Neural progenitor cell (in vitro differentiated cells): Measurements from ENCODE around the gene LEKR1. TPM values are rescaled to one million over a fixed set of nuclear protein-coding genes. Genes with fewer than 3 reads are reported as not detected.
"Not testable (repeated sequence)": the region's sequence is repeated elsewhere in the genome, so short reads cannot be mapped to it uniquely, and the experiment has no call there.

Experiments used
- DNase-seq: peaks from one replicate; pipeline ENCODE4 v3.0.0-alpha.2; 2016; ENCODE audit warnings: low spot score
- H2AFZ ChIP-seq: fragments of 200-600 bp; sonication (generic); replicated peaks from 2 replicates; pipeline ENCODE4 v1.6.1; 2016; ENCODE audit warnings: antibody characterized with exemption
- H3F3A ChIP-seq: fragments of 200-600 bp; sonication (generic); 2 replicates; pipeline ENCODE4 v1.6.1; 2016; ENCODE audit warnings: antibody characterized with exemption, low read depth
- H3K27ac ChIP-seq: fragments of 200-600 bp; sonication (generic); 2 replicates; pipeline ENCODE4 v1.5.1; 2016; ENCODE audit warnings: mild to moderate bottlenecking
- H3K27me3 ChIP-seq: fragments of 200-600 bp; sonication (generic); 2 replicates; pipeline ENCODE4 v1.6.1; 2016; ENCODE audit warnings: mild to moderate bottlenecking, moderate library complexity
- H3K36me3 ChIP-seq: fragments of 200-600 bp; sonication (generic); 2 replicates; pipeline ENCODE4 v1.5.1; 2016
- H3K4me1 ChIP-seq: fragments of 200-600 bp; sonication (generic); 2 replicates; pipeline ENCODE4 v1.6.1; 2016; ENCODE audit warnings: mixed run types
- H3K4me2 ChIP-seq: fragments of 200-600 bp; sonication (generic); 2 replicates; pipeline ENCODE4 v1.6.1; 2016
- H3K4me3 ChIP-seq: fragments of 200-600 bp; sonication (generic); 2 replicates; pipeline ENCODE4 v1.5.1; 2016
- H3K79me2 ChIP-seq: fragments of 200-600 bp; sonication (generic); 2 replicates; pipeline ENCODE4 v1.6.1; 2016; ENCODE audit warnings: low read depth
- H3K9ac ChIP-seq: fragments of 200-600 bp; sonication (generic); 2 replicates; pipeline ENCODE4 v1.6.1; 2016
- H3K9me3 ChIP-seq: fragments of 200-600 bp; sonication (generic); 2 replicates; pipeline ENCODE4 v1.5.1; 2016; ENCODE audit warnings: low read depth
- H4K20me1 ChIP-seq: fragments of 200-600 bp; sonication (generic); 2 replicates; pipeline ENCODE4 v1.6.1; 2016; ENCODE audit warnings: low read depth
- H3K27ac Mint-ChIP-seq: 3 replicates; pipeline ENCODE4 v1.8.0; 2021; ENCODE audit warnings: mixed read lengths
- H3K27me3 Mint-ChIP-seq: 2 replicates; pipeline ENCODE4 v1.8.0; 2022; ENCODE audit warnings: low read depth, mild to moderate bottlenecking, inconsistent platforms, moderate library complexity, mixed read lengths; ENCODE audit not compliant: insufficient read depth
- H3K36me3 Mint-ChIP-seq: 3 replicates; pipeline ENCODE4 v1.8.0; 2021; ENCODE audit warnings: mixed read lengths
- H3K4me1 Mint-ChIP-seq: 3 replicates; pipeline ENCODE4 v1.8.0; 2021; ENCODE audit warnings: mixed read lengths
- H3K4me3 Mint-ChIP-seq: 3 replicates; pipeline ENCODE4 v1.8.0; 2021; ENCODE audit warnings: mild to moderate bottlenecking, moderate library complexity, mixed read lengths
- H3K9me3 Mint-ChIP-seq: 3 replicates; pipeline ENCODE4 v1.8.0; 2020; ENCODE audit warnings: mixed read lengths
- EZH2 ChIP-seq: fragments of 200-600 bp; sonication (generic); IDR thresholded peaks from 2 replicates; pipeline ENCODE4 v1.6.1; 2017; ENCODE audit warnings: antibody characterized with exemption, mild to moderate bottlenecking, moderate library complexity
- EZH2phosphoT487 ChIP-seq: fragments of 200-600 bp; sonication (generic); IDR thresholded peaks from 2 replicates; pipeline ENCODE4 v1.6.1; 2017; ENCODE audit warnings: antibody characterized with exemption
- total RNA-seq: library from RNA; depleted of rRNA; stranded (reverse); fragments of >200 nt; gene quantifications from 2 replicates; pipeline ENCODE4 v1.2.3, GENCODE V29; 2015; ENCODE audit warnings: low replicate concordance
- TF ChIP-seq, protein P1 (sequence below): fragments of 200-600 bp; sonication (generic); IDR thresholded peaks from 2 replicates; pipeline ENCODE4 v1.5.1; 2017; ENCODE audit warnings: antibody characterized with exemption, mild to moderate bottlenecking

LEKR1 gene
- total RNA-seq, 1 donor from 2014 or later, result 1.9 TPM

DNA sequence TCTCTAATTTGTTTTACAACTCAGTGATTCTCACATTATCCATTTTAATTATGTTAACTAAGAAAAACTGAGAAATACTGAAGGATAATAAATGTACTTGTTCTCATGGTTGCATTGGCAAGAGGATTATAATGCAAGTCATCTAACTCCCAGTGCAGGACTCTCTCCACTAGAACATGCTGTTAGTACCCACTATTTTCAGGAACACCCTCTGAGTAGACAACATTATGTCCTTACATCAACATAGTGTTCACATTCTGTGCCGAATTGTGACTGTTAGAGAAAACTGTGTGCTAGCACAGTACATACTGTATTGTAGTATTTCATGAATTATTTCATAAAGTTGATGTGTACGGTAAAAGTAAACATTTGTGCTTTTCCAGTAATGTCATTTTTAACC, 80.1 kb downstream of the LEKR1 start:
- Histone ChIP-seq H3K27me3 (no peaks in the 10 kb centered on the region), H3K9me3 (no peaks in the 10 kb centered on the region), H3K4me2 (no peak overlapping the region), H4K20me1 (no peaks in the 10 kb centered on the region), H3F3A (no peaks in the 10 kb centered on the region), H3K36me3 (no peaks in the 10 kb centered on the region), H3K27ac (no peak overlapping the region), H3K79me2 (no peaks in the 10 kb centered on the region), H3K4me3 (no peak overlapping the region), H3K4me1 (no peaks in the 10 kb centered on the region), H3K9ac (no peak overlapping the region), H2AFZ (no peak overlapping the region)
- Mint-ChIP-seq H3K4me3 (no peak overlapping the region), H3K4me1 (no peaks in the 10 kb centered on the region), H3K36me3 (no peaks in the 10 kb centered on the region), H3K9me3 (no peaks in the 10 kb centered on the region), H3K27me3 (no peaks in the 10 kb centered on the region), H3K27ac (no peak overlapping the region)
- DNase-seq, result no peak
- TF ChIP-seq, protein P1, sequence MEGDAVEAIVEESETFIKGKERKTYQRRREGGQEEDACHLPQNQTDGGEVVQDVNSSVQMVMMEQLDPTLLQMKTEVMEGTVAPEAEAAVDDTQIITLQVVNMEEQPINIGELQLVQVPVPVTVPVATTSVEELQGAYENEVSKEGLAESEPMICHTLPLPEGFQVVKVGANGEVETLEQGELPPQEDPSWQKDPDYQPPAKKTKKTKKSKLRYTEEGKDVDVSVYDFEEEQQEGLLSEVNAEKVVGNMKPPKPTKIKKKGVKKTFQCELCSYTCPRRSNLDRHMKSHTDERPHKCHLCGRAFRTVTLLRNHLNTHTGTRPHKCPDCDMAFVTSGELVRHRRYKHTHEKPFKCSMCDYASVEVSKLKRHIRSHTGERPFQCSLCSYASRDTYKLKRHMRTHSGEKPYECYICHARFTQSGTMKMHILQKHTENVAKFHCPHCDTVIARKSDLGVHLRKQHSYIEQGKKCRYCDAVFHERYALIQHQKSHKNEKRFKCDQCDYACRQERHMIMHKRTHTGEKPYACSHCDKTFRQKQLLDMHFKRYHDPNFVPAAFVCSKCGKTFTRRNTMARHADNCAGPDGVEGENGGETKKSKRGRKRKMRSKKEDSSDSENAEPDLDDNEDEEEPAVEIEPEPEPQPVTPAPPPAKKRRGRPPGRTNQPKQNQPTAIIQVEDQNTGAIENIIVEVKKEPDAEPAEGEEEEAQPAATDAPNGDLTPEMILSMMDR, result no peak
- no peak for TF ChIP-seq EZH2
- no peak for TF ChIP-seq EZH2phosphoT487

GRCh38 chr3:156908398-156908797, 82.2 kb downstream of the LEKR1 start:
- Histone ChIP-seq H3K9me3 (no peaks in the 10 kb centered on the region), H3K36me3 (no peaks in the 10 kb centered on the region), H3K27ac (no peak overlapping the region), H4K20me1 (no peaks in the 10 kb centered on the region), H2AFZ (no peak overlapping the region), H3K27me3 (no peaks in the 10 kb centered on the region), H3K4me1 (no peaks in the 10 kb centered on the region), H3K4me2 (no peak overlapping the region), H3K9ac (no peak overlapping the region), H3F3A (no peaks in the 10 kb centered on the region), H3K79me2 (no peaks in the 10 kb centered on the region), H3K4me3 (no peak overlapping the region)
- no peak for DNase-seq
- Mint-ChIP-seq H3K27me3 (no peaks in the 10 kb centered on the region), H3K4me3 (no peak overlapping the region), H3K9me3 (no peaks in the 10 kb centered on the region), H3K4me1 (no peaks in the 10 kb centered on the region), H3K27ac (no peak overlapping the region), H3K36me3 (no peaks in the 10 kb centered on the region)
- TF ChIP-seq EZH2phosphoT487 (no peak), EZH2 (no peak)
- TF ChIP-seq, protein P1, result no peak

GRCh38 chr3:156910022-156910421, 83.9 kb downstream of the LEKR1 start:
- Histone ChIP-seq H3K9me3 (no peaks in the 10 kb centered on the region), H3K4me1 (no peaks in the 10 kb centered on the region), H3K27me3 (no peaks in the 10 kb centered on the region), H2AFZ (no peak overlapping the region), H3K27ac (no peak overlapping the region), H3K4me2 (no peak overlapping the region), H3K36me3 (no peaks in the 10 kb centered on the region), H4K20me1 (no peaks in the 10 kb centered on the region), H3K79me2 (no peaks in the 10 kb centered on the region), H3K4me3 (no peak overlapping the region), H3K9ac (no peak overlapping the region), H3F3A (no peaks in the 10 kb centered on the region)
- H3K4me1 Mint-ChIP-seq, result no peaks in the 10 kb centered on the region
- H3K36me3 Mint-ChIP-seq, result no peaks in the 10 kb centered on the region
- no peak for TF ChIP-seq EZH2phosphoT487
- TF ChIP-seq, protein P1, result no peak
- TF ChIP-seq EZH2, result no peak
- H3K9me3 Mint-ChIP-seq, result peaks cover 2% of the 10 kb centered on the region
- no peak overlapping the region for H3K27ac Mint-ChIP-seq
- no peaks in the 10 kb centered on the region for H3K27me3 Mint-ChIP-seq
- H3K4me3 Mint-ChIP-seq, result no peak overlapping the region
- DNase-seq, result no peak

DNA sequence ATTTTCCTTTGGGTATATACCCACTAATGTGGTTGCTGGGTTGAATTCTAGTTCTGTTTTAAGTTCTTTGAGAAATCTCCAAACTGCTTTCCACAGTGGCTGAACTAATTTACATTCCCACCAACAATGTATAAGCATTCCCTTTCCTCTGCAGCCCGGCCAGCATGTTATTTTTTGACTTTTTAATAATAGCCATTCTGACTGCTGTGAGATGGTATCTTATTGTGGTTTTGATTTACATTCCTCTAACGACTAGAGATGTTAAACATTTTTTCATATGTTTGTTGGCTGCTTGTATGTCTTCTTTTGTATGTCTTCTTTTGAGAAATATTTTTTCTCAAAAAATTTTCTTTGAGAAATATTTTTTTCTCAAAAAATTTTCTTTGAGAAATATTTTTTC, 84.7 kb downstream of the LEKR1 start:
- not testable (repeated sequence) for H3K79me2 ChIP-seq, H3K4me3 Mint-ChIP-seq, H3K27me3 Mint-ChIP-seq, H3K36me3 ChIP-seq, H3K4me1 Mint-ChIP-seq, DNase-seq, H3K36me3 Mint-ChIP-seq, H3K4me1 ChIP-seq, H3K4me3 ChIP-seq, H3K9me3 ChIP-seq, H3K9ac ChIP-seq, H3K9me3 Mint-ChIP-seq, H2AFZ ChIP-seq, H4K20me1 ChIP-seq, H3F3A ChIP-seq, H3K27ac Mint-ChIP-seq, H3K27me3 ChIP-seq, H3K4me2 ChIP-seq, H3K27ac ChIP-seq

DNA sequence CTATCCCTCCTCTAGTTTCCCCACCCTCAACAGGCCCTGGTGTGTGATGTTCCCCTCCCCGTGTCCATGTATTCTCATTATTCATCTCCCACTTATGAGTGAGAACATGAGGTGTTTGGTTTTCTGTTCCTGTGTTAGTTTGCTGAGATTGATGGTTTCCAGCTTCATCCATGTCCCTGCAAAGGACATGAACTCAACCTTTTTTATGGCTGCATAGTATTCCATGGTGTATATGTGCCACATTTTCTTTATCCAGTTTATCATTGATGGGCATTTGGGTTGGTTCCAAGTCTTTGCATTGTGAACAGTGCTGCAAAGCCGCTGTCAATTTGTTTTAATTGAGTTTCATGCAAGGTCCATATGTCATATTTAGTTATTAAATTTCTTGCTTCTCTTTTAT, 88.1 kb downstream of the LEKR1 start:
- H3K4me2 ChIP-seq, H3K27ac Mint-ChIP-seq, H3K4me3 Mint-ChIP-seq, H3K36me3 Mint-ChIP-seq, H3K4me1 ChIP-seq, H3K9ac ChIP-seq, H4K20me1 ChIP-seq, H3K79me2 ChIP-seq, H3K27ac ChIP-seq, H3K4me3 ChIP-seq, H3K9me3 ChIP-seq, H3K4me1 Mint-ChIP-seq, H3K9me3 Mint-ChIP-seq, H2AFZ ChIP-seq, H3F3A ChIP-seq, H3K27me3 Mint-ChIP-seq, H3K27me3 ChIP-seq, DNase-seq, H3K36me3 ChIP-seq: not testable (repeated sequence)
